HG03045 (cell line): Measurements from ENCODE around the gene CAMK2N2.
A peak's percentile ranks its signal among the peaks of the same experiment; 100 is the strongest.
"Not testable (repeated sequence)": the region's sequence is repeated elsewhere in the genome, so short reads cannot be mapped to it uniquely, and the experiment has no call there.

ENCODE experiments used
- ATAC-seq: cut with Tn5 transposase; IDR thresholded peaks from one replicate; pipeline ENCODE4 v1.9.1; 2021; ENCODE audit warnings: mild to moderate bottlenecking, moderate library complexity; ENCODE audit not compliant: unreplicated experiment

The CAMK2N2 gene

DNA sequence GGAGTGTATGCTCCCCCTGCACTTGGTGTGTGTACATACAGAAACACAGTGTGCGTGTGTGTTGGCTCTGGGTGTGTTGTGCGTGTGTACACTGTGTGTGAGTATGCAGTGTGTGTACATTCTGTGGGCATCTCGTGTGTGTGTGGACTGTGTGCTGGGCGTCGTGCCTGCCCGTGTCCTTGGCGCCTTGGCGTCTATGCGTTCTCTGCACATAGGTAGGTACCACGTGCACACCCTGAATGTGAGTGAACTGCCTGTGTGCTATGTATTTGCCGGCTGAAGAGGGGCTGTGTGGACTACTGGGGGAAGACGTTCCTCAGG, 14.0 kb upstream of the CAMK2N2 start:
- ATAC-seq, result no peak

DNA sequence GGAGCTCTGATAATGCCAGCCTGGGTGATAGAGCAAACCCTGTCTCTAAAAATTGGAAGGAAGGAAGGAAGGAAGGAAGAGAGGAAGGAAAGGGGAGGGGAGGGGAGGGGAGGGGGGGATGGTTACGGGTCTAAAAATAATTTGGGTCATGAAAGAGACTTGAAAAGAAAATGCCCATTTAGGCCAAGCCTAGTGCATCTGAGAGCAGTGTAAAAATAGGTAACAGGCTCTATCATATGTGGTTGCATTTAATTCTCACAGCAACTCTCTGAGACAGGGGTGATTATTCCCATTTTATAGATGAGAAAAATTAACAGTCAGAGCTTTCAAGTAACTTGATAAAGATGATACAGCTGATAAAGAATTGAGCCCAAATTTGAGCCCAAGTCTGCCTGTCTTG, 10.9 kb upstream of the CAMK2N2 start:
- no peak for ATAC-seq

GRCh38 chr3:184267249-184267648, 5.9 kb upstream of the CAMK2N2 start:
- ATAC-seq, result not testable (repeated sequence)

DNA sequence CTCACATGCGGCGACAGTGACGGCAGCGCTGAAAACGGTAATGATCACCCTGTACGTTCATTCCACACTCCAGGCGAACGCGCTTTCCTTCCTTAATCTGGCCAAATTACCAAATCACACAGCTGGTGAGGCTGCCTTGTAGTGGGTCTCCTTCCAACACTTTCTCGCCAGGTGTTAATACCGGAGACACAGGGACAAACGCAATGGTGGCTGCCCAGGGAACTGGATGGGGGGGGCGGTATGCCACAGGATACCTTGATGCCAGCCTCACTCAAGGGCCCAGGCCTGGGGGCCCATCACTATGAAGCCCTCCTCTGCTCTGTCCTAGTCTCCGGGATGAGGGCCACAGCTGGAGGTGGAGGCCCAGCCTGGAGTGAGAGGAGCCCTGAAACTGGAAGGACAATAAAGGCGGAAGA, 1.4 kb upstream of the CAMK2N2 start:
- ATAC-seq, result no peak

DNA sequence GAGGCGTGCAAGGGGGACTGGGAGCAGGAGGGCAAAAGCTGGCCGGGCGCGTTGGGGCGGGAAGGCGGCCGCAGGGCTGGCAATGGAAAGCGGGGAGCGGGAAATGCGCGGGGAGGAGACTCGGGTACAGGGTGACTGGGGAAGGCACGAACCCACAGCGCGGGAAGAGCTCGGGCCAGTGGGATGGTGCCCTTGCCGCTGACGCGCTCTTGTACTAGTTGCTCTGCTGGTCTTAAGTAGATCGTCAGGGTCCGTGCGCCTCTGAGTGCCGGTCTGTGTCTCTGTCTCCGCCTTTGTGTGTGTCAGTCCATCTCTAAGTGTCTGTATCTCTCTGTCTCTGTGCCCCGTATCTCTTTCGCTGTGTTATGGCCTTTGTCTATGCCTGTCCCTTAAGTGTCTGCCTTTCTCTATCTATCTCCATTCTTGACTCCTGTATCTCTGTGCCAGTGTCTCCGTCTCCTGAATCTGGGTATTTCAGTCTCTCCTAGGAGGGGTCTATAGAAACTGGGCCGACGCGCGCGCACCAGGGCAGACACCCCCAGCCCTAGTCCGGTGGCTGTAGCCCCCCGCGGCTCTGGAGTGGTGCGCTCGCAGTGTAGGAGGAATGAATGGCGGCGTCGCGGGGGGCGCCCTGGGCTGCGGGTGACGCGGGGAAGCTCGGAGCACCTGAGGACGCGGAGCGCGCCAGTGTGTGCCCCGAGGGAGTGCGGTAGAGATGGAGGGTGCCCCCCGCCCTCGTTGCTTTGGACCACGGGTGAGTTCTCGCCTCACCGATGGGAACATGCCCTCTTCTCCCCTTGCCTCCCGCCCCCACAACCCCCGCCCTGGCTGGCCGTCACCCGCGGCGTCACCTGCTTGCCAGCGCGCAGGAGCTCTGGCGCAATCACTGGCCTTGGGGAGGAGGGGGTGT, 756 bp upstream of the CAMK2N2 start:
- ATAC-seq, result no peak

DNA sequence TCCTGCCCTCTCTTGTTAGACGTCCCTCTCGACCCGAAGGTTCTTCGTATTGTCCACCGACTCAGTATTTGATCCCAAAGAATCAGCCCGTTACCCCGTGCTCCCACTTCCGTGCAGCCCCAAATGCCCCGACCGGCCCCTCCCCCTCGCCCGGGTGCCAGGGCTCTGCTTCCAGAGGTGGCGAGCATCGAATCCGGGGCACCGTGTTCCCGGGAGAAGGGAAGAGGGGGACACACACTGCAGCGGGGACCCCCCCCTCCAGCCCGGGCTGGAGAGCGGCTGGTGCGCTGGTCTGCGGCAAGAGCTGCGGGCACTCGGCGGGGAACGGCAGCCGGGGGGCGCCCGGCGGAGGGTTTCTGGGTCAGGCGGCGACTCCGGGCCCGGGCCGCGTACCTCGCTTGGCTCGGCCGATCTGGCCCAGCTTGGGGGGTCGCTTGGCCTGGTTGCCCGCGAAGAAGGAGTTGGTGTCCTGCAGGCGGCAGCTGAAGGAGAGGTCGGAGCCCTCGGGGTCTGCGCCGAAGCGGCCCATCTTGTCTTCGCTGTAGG, 556 bp downstream of the CAMK2N2 start:
- no peak for ATAC-seq

GRCh38 chr3:184259878-184260723, 1.3 kb downstream of the CAMK2N2 start:
- ATAC-seq, result no peak

DNA sequence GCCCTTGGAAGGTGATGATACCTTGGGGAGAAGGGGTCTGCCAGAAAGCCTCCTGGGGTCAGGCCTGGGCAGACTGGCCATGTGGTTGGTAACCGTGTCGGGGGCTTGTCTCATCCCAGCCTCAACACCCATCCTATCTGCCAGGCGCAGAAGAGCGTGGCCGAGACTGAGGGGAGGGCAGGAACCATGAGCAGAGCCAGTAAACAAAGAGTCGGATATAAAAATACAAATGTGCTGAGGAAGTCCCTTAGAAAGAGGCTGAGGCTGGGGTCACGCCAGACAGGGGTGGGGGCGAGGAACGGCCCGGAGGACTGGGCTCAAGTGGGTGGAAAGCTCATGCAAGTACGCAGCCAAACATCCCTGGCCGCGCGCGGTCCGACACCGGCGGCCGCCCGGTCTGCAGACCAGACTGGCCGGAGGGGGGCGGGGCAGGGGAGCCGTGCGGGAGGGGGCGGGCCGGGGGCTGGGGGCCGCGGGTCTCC, 1.9 kb downstream of the CAMK2N2 start:
- no peak for ATAC-seq

- ATAC-seq, result no peak
Observed at GRCh38 chr3:184258926-184259325, 2.4 kb downstream of the CAMK2N2 start.

GRCh38 chr3:184257083-184257915, 4.1 kb downstream of the CAMK2N2 start:
- no peak for ATAC-seq

DNA sequence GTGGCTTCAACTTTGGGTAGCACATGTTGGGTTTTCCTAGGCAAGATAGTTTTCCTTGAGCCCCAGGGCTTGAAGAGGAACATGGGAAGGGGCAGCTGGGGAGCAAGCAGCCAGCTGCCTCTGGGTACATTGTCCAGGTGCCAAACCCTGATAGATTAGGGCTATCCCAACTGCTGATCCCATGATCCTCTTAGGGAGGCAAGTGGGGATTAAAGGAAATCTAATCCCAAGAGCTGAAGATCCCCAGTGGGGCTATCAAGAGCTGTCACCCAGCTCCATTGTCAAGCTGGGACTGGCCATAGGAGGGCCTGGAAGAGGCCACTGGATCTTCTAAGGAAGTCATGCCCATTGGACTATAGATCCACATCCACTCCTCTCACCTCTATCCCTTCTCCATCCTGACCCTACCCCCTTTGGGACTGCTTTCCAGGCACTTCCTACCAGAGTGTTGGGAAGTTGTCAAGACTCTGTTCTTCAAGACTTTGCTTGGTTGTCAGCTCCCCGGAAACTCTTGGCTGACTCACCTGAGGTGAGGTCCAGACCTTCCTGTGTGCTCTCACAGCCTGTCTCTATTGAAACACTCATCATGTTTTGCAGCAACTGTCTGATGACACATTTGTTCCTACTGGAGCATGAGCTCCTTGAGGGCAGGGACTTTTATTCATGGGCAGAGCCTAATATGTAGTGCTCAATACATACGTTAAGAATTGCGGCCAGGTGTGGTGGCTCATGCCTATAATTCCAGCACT, 5.9 kb downstream of the CAMK2N2 start:
- no peak for ATAC-seq

DNA sequence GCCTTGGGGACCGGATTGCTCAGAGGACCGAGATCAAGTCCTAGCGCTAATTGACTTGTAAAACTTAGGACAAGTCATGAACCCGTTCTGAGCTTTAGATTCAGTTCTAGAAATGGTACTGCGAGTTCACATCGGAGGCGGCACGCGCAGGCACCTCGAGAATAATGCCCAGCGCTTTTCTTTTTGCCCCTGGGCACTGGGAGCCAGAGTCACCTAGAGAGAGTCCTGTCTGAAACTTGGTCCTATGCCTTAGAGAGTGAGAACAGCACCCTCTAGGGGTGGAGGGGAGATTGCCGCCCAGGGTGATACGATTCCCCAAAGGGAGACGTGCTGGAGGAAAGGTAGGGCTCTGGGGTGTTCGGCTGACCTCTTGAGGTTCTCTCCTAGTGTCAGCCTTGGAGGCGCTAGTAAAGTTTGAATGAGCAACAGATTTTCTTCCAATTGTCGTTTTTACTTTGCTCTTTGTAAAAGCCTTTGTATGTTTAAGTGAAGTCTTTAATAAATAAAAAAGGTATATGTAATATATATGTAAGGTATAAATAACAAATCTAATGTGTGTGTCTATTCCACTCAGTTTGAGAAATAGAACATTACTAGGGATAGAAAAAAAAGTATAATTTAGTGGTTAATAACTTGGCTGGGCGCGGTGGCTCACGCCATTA, 11.1 kb downstream of the CAMK2N2 start:
- peak; percentile 65 for ATAC-seq

GRCh38 chr3:184249412-184250166, 11.8 kb downstream of the CAMK2N2 start, which contains the start of gene EEF1AKMT4:
TSS of gene EEF1AKMT4 (plus strand) at chr3:184249672. CDS start at chr3:184249695, 23 bp downstream.
- ATAC-seq, result peak; percentile 89

GRCh38 chr3:184248454-184249411, 12.6 kb downstream of the CAMK2N2 start, which contains the start of gene ALG3:
TSS of gene ALG3 (minus strand) at chr3:184248962. CDS start at chr3:184248940, 22 bp downstream.
- ATAC-seq, result peak; percentile 49

DNA sequence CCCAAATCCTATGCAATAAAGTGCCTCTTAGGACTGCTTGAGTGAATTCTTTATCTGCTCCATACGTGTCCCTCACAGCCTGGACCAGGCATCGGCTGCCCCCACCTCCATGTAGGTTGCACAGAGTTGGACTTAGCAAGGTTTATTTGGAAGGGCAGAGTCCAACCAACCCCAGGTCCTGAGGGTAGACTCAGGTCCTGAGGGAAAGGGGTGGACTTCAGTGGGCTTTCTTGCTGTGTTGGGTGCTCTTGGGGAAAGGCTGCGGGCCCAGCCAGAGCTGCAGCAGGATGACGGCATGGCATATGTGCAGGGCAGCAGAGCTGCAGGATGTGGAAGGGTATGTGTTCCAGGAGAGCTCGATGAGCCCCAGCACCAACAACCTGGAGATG, 19.1 kb downstream of the CAMK2N2 start:
- no peak for ATAC-seq

DNA sequence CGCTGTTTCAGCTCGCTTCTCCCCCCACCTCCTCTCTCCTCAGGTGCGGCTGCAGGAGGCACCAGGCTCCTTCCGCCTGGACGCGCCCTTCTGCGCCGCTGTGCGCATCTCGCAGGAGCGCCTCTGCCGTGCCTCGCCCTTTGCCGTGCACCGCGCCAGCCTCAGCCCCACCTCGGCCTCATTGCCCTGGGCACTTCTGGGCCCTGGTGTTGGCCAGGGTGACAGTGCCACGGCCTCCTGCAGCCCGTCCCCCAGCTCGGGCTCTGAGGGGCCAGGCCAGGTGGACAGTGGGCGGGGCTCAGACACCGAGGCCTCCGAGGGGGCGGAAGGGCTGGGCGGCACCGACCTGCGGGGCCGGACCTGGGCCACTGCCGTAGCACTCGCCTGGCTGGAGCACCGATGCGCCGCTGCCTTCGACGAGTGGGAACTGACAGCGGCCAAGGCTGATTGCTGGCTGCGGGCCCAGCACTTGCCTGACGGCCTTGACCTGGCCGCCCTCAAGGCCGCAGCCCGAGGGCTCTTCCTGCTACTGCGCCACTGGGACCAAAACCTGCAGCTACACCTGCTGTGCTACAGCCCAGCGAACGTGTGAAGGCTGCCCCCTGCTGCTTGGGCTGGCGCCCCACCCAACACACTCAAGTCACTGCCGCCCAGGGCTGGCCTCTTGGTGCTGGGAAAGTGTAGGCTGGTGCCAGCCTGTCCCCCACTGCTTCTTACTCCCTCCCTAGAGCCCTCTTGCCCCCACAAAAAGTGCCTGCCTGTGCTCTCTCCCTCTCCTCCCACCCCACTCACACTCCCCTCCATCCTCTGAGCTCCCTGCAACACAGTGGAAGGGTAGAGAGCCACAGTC, 19.7 kb downstream of the CAMK2N2 start:
- ATAC-seq, result no peak

- no peak for ATAC-seq
Observed at GRCh38 chr3:184241141-184241446, 20.3 kb downstream of the CAMK2N2 start.
